Fibroblast of upper back skin (primary cell): ENCODE measurements around the gene ALG5.

Experiments
- DNase-seq: peaks from one replicate; pipeline ENCODE4 v3.0.0-alpha.2; 2013

Gene ALG5

GRCh38 chr13:36913463-36913862 lies 85.7 kb downstream of the ALG5 start:
- no peak for DNase-seq

GRCh38 chr13:36912973-36913372 lies 86.2 kb downstream of the ALG5 start:
- DNase-seq: no peak

GRCh38 chr13:36912369-36912768 lies 86.8 kb downstream of the ALG5 start:
- DNase-seq: no peak

GRCh38 chr13:36910545-36910944 lies 88.6 kb downstream of the ALG5 start:
- DNase-seq: no peak

GRCh38 chr13:36907821-36908220 lies 91.3 kb downstream of the ALG5 start:
- no peak for DNase-seq

- no peak for DNase-seq
Measured at GRCh38 chr13:36907266-36907665, 91.9 kb downstream of the ALG5 start.

- DNase-seq: no peak
Measured at GRCh38 chr13:36905944-36906343, 93.2 kb downstream of the ALG5 start.

- DNase-seq: no peak
Measured at GRCh38 chr13:36903925-36904595, 95.1 kb downstream of the ALG5 start.
